MCF 10A (cell line): ENCODE measurements around the gene RTKN2. TPM values are rescaled to one million over a fixed set of nuclear protein-coding genes. Genes with fewer than 3 reads are reported as not detected.

Source experiments
- BruUV-seq: library from RNA; stranded (reverse); fragments of 400-500 nt; replicated peaks from 2 replicates; lab custom pipeline; 2021; lab: Mats Ljungman, UMichigan
- CTCF ChIA-PET: fragments of 300-600 bp; sonication (Branson Sonifier 250); formaldehyde crosslinking; extraction: SDS; loops from one replicate; lab custom pipeline; 2021; ENCODE audit warnings: antibody characterized with exemption, inconsistent platforms; lab: Yijun Ruan, JAX
- POLR2A ChIA-PET: fragments of 300-600, 350-650 bp; sonication (Branson Sonifier 250); formaldehyde crosslinking; extraction: SDS; loops from one replicate; lab custom pipeline; 2020; ENCODE audit warnings: antibody characterized with exemption, inconsistent platforms; lab: Yijun Ruan, JAX
- DNase-seq: peaks from one replicate; pipeline ENCODE4 v3.0.0-alpha.2; 2018; ENCODE audit not compliant: unreplicated experiment
- H3K27ac Mint-ChIP-seq: one replicate; pipeline ENCODE4 v1.8.0; 2022; ENCODE audit warnings: mild to moderate bottlenecking, low read depth, mixed read lengths; ENCODE audit not compliant: unreplicated experiment
- H3K27me3 Mint-ChIP-seq: one replicate; pipeline ENCODE4 v1.8.0; 2022; ENCODE audit warnings: mixed read lengths; ENCODE audit not compliant: insufficient read depth, unreplicated experiment
- H3K36me3 Mint-ChIP-seq: one replicate; pipeline ENCODE4 v1.8.0; 2022; ENCODE audit warnings: mild to moderate bottlenecking, moderate library complexity, mixed read lengths; ENCODE audit not compliant: insufficient read depth, unreplicated experiment
- H3K4me1 Mint-ChIP-seq: one replicate; pipeline ENCODE4 v1.8.0; 2022; ENCODE audit warnings: mixed read lengths; ENCODE audit not compliant: insufficient read depth, unreplicated experiment
- H3K4me3 Mint-ChIP-seq: one replicate; pipeline ENCODE4 v1.8.0; 2022; ENCODE audit warnings: mild to moderate bottlenecking, moderate library complexity, mixed read lengths; ENCODE audit not compliant: unreplicated experiment
- H3K9me3 Mint-ChIP-seq: one replicate; pipeline ENCODE4 v1.8.0; 2022; ENCODE audit warnings: mixed read lengths; ENCODE audit not compliant: unreplicated experiment
- CTCF ChIP-seq: fragments of 200-600 bp; IDR thresholded peaks from one replicate; pipeline ENCODE4 v1.8.0; 2022; ENCODE audit warnings: antibody characterized with exemption, mild to moderate bottlenecking; ENCODE audit not compliant: unreplicated experiment
- intact Hi-C: fragments of 100-400 bp; cut with micrococcal nuclease; formaldehyde crosslinking; loops from 2 replicates; pipeline ENCODE4 v1.14.1; 2022
- total RNA-seq: library from RNA; stranded (reverse); gene quantifications from 2 replicates; pipeline ENCODE4 v1.2.3, GENCODE V29; 2022

Gene RTKN2
- total RNA-seq, 1 experiment from 2014 or later = 2.6 TPM

- DNase-seq = no peak
- Mint-ChIP-seq H3K4me1 (peaks cover 4% of the 10 kb centered on the region), H3K27me3 (no peaks in the 10 kb centered on the region), H3K4me3 (no peak overlapping the region), H3K27ac (no peak overlapping the region), H3K9me3 (no peaks in the 10 kb centered on the region), H3K36me3 (no peaks in the 10 kb centered on the region)
- ChIA-PET POLR2A (no interaction called here), CTCF (interaction anchor here (0.6 kb wide), 1 partner anchor 186 kb away, joined by 3 read pairs; no protein-coding TSS in a partner anchor)
- no peak for TF ChIP-seq CTCF
- no TSS peak for BruUV-seq
- intact Hi-C loops = no loop called here
Observed at GRCh38 chr10:62225362-62225761, 43.3 kb downstream of the RTKN2 start.

- no peak for TF ChIP-seq CTCF
- Mint-ChIP-seq H3K36me3 (no peaks in the 10 kb centered on the region), H3K4me3 (no peak overlapping the region), H3K4me1 (peaks cover 4% of the 10 kb centered on the region), H3K27me3 (no peaks in the 10 kb centered on the region), H3K9me3 (no peaks in the 10 kb centered on the region), H3K27ac (no peak overlapping the region)
- ChIA-PET CTCF (no interaction called here), POLR2A (no interaction called here)
- no TSS peak for BruUV-seq
- intact Hi-C loops = no loop called here
- DNase-seq = no peak
Observed at GRCh38 chr10:62224606-62225005, 44.0 kb downstream of the RTKN2 start.

- no peak for TF ChIP-seq CTCF
- no peaks in the 10 kb centered on the region for H3K36me3 Mint-ChIP-seq
Observed at GRCh38 chr10:62217683-62218082, 51.0 kb downstream of the RTKN2 start.

GRCh38 chr10:62214364-62214874 lies 54.2 kb downstream of the RTKN2 start:
- no peak overlapping the region for H3K4me3 Mint-ChIP-seq
- H3K27ac Mint-ChIP-seq = no peak overlapping the region
- no peaks in the 10 kb centered on the region for H3K4me1 Mint-ChIP-seq
- no peak for TF ChIP-seq CTCF
- CTCF ChIA-PET = interaction anchor here (0.6 kb wide), 1 partner anchor 26 kb away, joined by 3 read pairs; no protein-coding TSS in a partner anchor
- no peaks in the 10 kb centered on the region for H3K9me3 Mint-ChIP-seq
- intact Hi-C loops = no loop called here
- POLR2A ChIA-PET = no interaction called here
- BruUV-seq = no TSS peak
- no peak for DNase-seq
- H3K36me3 Mint-ChIP-seq = no peaks in the 10 kb centered on the region
- H3K27me3 Mint-ChIP-seq = no peaks in the 10 kb centered on the region

More at GRCh38 chr10:62217683-62218082, 51.0 kb downstream of the RTKN2 start:
- no TSS peak for BruUV-seq
- no peaks in the 10 kb centered on the region for H3K9me3 Mint-ChIP-seq
- H3K4me3 Mint-ChIP-seq = no peak overlapping the region
- ChIA-PET CTCF (interaction anchor here (1.3 kb wide), 1 partner anchor 27 kb away, joined by 3 read pairs; no protein-coding TSS in a partner anchor), POLR2A (interaction anchor here (0.7 kb wide), 1 partner anchor 9 kb away, joined by 4 read pairs; no protein-coding TSS in a partner anchor)
- no peak overlapping the region for H3K27ac Mint-ChIP-seq
- no peak for DNase-seq
- no peaks in the 10 kb centered on the region for H3K27me3 Mint-ChIP-seq
- no peaks in the 10 kb centered on the region for H3K4me1 Mint-ChIP-seq
- intact Hi-C loops = no loop called here
